NB4 (cell line): Measurements from ENCODE around the gene PLPP3.

Experiments used
- MAX ChIP-seq: IDR thresholded peaks from 2 replicates; pipeline ENCODE4 v1.6.1; 2011; ENCODE audit warnings: low read depth, low read length
- POLR2A ChIP-seq: IDR thresholded peaks from 2 replicates; pipeline ENCODE4 v1.6.1; 2011; ENCODE audit warnings: mild to moderate bottlenecking; ENCODE audit not compliant: insufficient read length; ENCODE audit errors: extremely low read depth
- TF ChIP-seq, protein P1 (sequence below): IDR thresholded peaks from one replicate; pipeline ENCODE4 v1.5.1; 2012; ENCODE audit warnings: low read depth, low read length

DNA sequence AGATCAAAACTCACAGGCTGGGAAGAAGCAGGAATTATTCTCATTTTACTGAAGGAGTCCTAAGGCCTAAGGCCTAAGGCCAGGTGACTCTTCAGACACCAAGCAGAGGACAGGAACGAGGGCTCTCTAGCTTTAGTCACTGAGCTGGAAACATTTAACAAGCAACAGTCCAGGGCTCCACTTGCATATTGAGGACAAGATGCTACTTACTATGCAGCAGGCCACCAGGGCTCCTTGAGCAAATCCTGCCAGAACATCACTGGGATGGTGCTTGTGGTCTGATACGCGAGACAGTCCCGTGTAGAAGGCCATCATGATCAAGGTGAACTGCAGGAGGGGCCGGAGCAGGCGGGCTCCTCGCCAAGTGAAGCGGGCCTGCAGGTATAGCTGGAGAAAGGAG, 67.6 kb downstream of the PLPP3 start:
- TF ChIP-seq, protein P1, sequence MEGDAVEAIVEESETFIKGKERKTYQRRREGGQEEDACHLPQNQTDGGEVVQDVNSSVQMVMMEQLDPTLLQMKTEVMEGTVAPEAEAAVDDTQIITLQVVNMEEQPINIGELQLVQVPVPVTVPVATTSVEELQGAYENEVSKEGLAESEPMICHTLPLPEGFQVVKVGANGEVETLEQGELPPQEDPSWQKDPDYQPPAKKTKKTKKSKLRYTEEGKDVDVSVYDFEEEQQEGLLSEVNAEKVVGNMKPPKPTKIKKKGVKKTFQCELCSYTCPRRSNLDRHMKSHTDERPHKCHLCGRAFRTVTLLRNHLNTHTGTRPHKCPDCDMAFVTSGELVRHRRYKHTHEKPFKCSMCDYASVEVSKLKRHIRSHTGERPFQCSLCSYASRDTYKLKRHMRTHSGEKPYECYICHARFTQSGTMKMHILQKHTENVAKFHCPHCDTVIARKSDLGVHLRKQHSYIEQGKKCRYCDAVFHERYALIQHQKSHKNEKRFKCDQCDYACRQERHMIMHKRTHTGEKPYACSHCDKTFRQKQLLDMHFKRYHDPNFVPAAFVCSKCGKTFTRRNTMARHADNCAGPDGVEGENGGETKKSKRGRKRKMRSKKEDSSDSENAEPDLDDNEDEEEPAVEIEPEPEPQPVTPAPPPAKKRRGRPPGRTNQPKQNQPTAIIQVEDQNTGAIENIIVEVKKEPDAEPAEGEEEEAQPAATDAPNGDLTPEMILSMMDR, result no peak
- no peak for TF ChIP-seq POLR2A
- no peak for TF ChIP-seq MAX
